Pons (tissue), 1 donor: ENCODE results near the gene HOXB7.

ENCODE experiments used
- DNase-seq: peaks from one replicate; pipeline ENCODE4 v3.0.0-alpha.2; 2016; ENCODE audit warnings: low spot score

Gene HOXB7

GRCh38 chr17:48565925-48566710 lies 44.7 kb downstream of the HOXB7 start:
- DNase-seq: no peak

DNA sequence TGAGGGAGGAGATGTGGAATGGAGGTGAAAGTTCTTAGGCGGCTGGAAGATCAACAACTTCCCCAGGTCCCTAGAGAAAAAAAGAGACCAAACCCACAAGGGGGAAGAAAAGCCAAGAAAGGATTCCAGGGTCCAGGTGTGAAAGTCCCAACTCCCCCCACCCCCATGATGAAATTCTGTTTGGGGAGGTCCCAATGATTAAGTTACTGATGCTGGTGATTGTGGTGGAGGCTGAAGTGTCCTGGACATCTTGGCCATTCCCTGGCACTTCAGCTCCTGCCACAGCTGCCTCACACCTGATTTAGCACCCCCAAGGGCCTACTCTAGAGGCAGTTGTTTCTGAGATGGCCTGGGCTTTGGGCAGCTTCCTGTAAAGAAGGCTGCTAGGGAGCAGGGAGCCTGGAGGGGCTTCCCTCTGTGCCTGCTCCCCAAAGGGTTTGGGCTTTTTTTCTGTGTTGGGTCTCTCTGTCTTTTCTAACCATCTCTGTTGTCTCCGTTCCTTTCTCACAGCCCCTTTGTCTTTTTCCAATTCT lies 45.7 kb downstream of the HOXB7 start:
- DNase-seq: no peak

GRCh38 chr17:48564188-48565021 lies 46.4 kb downstream of the HOXB7 start:
- DNase-seq: no peak

GRCh38 chr17:48563867-48564187 lies 47.0 kb downstream of the HOXB7 start:
- DNase-seq: no peak

- DNase-seq: no peak
Measured at GRCh38 chr17:48563385-48563838, 47.4 kb downstream of the HOXB7 start.

GRCh38 chr17:48562934-48563333 lies 47.9 kb downstream of the HOXB7 start:
- no peak for DNase-seq

DNA sequence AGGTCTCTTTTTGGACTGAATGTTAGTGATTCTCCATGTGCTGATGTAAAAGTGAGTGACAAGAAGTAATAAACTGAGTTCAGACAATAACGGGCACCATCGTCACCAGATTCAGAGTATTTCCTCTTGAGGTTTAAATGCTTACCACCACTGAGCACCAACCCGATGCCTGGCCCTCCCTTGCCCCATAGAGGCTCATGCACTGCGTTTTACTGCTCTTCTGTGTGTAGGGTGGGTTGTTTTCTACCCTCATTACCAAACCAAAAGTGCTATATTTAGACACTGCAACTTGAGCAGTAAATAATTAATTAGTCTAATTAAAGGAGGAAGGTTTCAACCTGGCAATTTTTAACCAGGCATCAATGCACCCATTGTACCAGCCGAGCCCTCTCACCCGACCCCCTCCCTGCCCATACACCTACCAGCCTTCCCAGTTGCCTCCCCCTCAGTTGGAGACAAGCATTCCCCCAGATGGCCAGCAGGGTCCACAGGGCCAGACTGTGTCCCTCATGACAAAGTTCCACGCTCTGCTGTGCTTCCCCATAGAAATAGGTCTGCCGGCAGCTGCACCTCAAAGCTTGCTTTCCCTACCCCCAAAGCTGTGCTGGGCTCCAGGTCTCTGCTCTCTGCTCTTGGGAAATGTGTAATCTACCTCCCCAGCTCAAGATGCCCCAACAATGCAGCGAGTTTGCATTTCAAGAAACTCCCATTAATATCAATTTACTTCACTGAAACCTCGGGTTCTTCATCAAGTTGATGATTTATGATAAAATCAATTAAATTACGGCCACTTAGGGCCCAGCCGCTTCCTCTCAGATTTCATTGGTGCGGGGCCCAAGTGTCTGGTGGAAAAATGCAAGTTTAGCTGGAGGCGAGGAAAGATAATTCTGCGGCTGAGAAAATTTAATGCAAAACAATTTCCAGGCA lies 48.7 kb downstream of the HOXB7 start:
- DNase-seq: no peak

DNA sequence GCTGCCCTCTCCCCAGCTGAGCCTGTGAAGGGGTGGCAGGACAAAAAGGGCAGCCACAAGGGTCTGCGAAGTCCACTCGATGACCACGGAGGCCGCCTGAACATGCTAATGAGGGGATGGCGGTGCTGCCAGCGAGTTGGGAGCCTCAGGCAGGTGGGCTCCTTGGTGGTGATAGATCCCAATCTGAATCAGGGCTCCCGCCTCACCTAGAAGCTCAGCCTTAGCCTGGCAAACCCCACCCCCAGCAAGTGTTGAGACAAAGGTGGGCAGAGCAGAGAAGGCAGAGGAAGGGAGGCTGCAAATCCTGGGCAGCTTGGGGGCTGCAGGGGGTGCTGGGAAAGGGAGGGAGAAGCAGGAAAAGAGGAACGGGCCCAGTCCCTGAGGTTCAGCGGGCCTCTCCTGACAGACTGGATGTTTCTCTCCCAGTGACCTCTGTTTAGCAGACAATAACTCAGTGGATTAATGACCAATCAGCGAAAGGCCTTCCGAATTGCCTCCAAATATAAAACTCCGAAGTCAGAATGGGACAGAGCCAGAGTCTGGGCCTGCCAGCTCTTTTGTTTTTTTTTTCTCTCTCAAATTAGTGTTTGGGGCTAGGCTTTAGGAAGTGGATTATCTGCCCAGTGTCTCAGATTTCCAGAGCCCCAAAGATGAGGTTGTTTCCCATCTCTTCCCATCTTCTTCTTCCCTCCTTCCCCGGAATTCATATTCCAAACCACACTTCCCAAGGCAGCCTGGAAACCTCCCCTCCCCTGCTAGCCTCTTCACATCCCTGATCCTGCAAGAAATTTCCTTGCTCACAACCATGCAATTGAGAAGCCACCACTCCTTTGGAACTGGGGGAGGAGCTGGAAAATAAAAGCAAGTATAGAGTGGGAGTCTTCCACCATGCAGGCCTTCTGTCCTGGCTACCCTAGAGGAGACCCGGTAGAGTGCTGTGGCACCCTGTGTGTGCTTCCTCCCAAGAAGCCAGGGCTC lies 50.7 kb downstream of the HOXB7 start:
- no peak for DNase-seq

GRCh38 chr17:48559122-48559839 lies 51.5 kb downstream of the HOXB7 start:
- no peak for DNase-seq

DNA sequence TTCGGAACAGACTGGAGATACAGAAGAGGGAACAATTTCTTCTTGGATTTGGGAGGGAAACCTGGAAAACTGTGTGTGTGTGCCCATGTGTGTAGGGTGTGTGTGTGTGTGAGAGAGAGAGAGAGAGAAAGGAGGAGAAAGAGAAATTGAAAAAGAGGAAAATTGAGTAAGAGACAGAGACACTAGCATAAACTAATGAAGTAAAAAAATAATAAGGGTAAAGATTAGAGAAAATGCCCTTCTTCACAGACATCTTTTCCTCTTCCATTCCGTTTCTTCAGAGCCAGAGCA lies 52.0 kb downstream of the HOXB7 start:
- no peak for DNase-seq

- DNase-seq: no peak
Measured at GRCh38 chr17:48558057-48558830, 52.6 kb downstream of the HOXB7 start.
